ENCODE measurements around the gene C6orf120. TPM values are rescaled to one million over a fixed set of nuclear protein-coding genes. Genes with fewer than 3 reads are reported as not detected.

Gene C6orf120
- polyA plus RNA-seq, 2 of the 4 experiments (the other 2 are of a cell fraction), result 13.1 to 14.8 TPM

- Histone ChIP-seq H3K9me3 (peaks cover 21% of the 10 kb centered on the region; the same call in 2 of the 3 replicates), H3K4me2 (no peak overlapping the region), H3K4me3 (no peak overlapping the region), H3K27ac (no peak overlapping the region), H3K4me1 (0 out of 3 replicates have a peak, but pooled peaks cover 4% of the 10 kb centered on the region)
- POLR2A ChIA-PET, result no interaction called here
- FAIRE-seq (no peak), ATAC-seq (no peak), DNase-seq (ENCODE audit: low read depth in 1 of 2, low spot score in 1 of 2) (no peak)
- 84% methylated on average over 2 of the region's 2 CpGs for WGBS (ENCODE audit: missing lambda C conversion rate)
- CTCF ChIA-PET, result no interaction called here
- TF ChIP-seq ZC3H11A (IDR thresholded peaks at IDR 0.05), result no peak
- no peak for TF ChIP-seq KDM5A (IDR thresholded peaks at IDR 0.05)
- no peak for TF ChIP-seq E2F6 (IDR thresholded peaks at IDR 0.05; ENCODE audit: borderline replicate concordance, low read depth)
- TF ChIP-seq CTCF (IDR thresholded peaks at IDR 0.05), result no peak
- no peak for TF ChIP-seq EHF (CRISPR knock-in tag; IDR thresholded peaks at IDR 0.05)
- TF ChIP-seq PHF8 (IDR thresholded peaks at IDR 0.05; ENCODE audit: borderline replicate concordance, low read depth), result no peak
- no peak for TF ChIP-seq ESRRA (IDR thresholded peaks at IDR 0.05; ENCODE audit: borderline replicate concordance, low read length)
- TF ChIP-seq EP300 (IDR thresholded peaks at IDR 0.05), result no peak
- TF ChIP-seq FOSB (CRISPR knock-in tag; IDR thresholded peaks at IDR 0.05), result no peak
- TF ChIP-seq NR3C1 (IDR thresholded peaks at IDR 0.05), result no peak
- no peak for TF ChIP-seq TP53 (CRISPR knock-in tag; IDR thresholded peaks at IDR 0.05)
- no peak for TF ChIP-seq HOXB13 (CRISPR knock-in tag; IDR thresholded peaks at IDR 0.05; ENCODE audit: low read depth)
- TF ChIP-seq MYC (IDR thresholded peaks at IDR 0.05; ENCODE audit: borderline replicate concordance, low read length), result no peak
- TF ChIP-seq POLR2A (IDR thresholded peaks at IDR 0.05; ENCODE audit: low read length), result no peak
- no peak for TF ChIP-seq CHD4 (IDR thresholded peaks at IDR 0.05; ENCODE audit: borderline replicate concordance)
- TF ChIP-seq ATOH8 (CRISPR knock-in tag; IDR thresholded peaks at IDR 0.05; ENCODE audit: low read depth), result no peak
- TF ChIP-seq HMGXB4 (CRISPR knock-in tag; IDR thresholded peaks at IDR 0.05; ENCODE audit: borderline replicate concordance), result no peak
- no peak for TF ChIP-seq MAX (IDR thresholded peaks at IDR 0.05)
- TF ChIP-seq RAD21 (conservative IDR thresholded peaks at IDR 0.05 in 1 of 2, IDR thresholded peaks at IDR 0.05 in 1 of 2), result no peak
Observed at GRCh38 chr6:169685860-169686259, 16.1 kb upstream of the C6orf120 start.

- CTCF ChIA-PET, result no interaction called here
- Histone ChIP-seq H3K4me3 (no peak overlapping the region), H3K4me1 (0 out of 3 replicates have a peak, but pooled peaks cover 4% of the 10 kb centered on the region), H3K27ac (no peak overlapping the region), H3K4me2 (no peak overlapping the region), H3K9me3 (peaks cover 14% of the 10 kb centered on the region; the same call in 2 of the 3 replicates)
- POLR2A ChIA-PET, result no interaction called here
- DNase-seq (ENCODE audit: low read depth in 1 of 2, low spot score in 1 of 2) (no peak), FAIRE-seq (no peak), ATAC-seq (no peak)
- TF ChIP-seq HES2 (IDR thresholded peaks at IDR 0.05) (no peak), POLR2AphosphoS2 (conservative IDR thresholded peaks at IDR 0.05; ENCODE audit: low read length) (no peak), GATA3 (IDR thresholded peaks at IDR 0.05; ENCODE audit: borderline replicate concordance) (no peak), MAX (IDR thresholded peaks at IDR 0.05) (no peak), CHD4 (IDR thresholded peaks at IDR 0.05; ENCODE audit: borderline replicate concordance) (no peak), EP300 (IDR thresholded peaks at IDR 0.05) (no peak), CBX2 (IDR thresholded peaks at IDR 0.05; ENCODE audit: borderline replicate concordance, low read depth) (no peak), KDM1A (IDR thresholded peaks at IDR 0.05; ENCODE audit: low read depth) (no peak), TP53 (CRISPR knock-in tag; IDR thresholded peaks at IDR 0.05) (no peak), ATOH8 (CRISPR knock-in tag; IDR thresholded peaks at IDR 0.05; ENCODE audit: low read depth) (no peak), FOSL2 (IDR thresholded peaks at IDR 0.05) (no peak), FOSL2 (CRISPR knock-in tag; IDR thresholded peaks at IDR 0.05) (no peak)
- WGBS (ENCODE audit: missing lambda C conversion rate), result 87% methylated on average over 6 of the region's 6 CpGs
Observed at GRCh38 chr6:169689287-169689686, 12.6 kb upstream of the C6orf120 start.
